Measurements from ENCODE around the gene FAM237A.

FAM237A gene

DNA sequence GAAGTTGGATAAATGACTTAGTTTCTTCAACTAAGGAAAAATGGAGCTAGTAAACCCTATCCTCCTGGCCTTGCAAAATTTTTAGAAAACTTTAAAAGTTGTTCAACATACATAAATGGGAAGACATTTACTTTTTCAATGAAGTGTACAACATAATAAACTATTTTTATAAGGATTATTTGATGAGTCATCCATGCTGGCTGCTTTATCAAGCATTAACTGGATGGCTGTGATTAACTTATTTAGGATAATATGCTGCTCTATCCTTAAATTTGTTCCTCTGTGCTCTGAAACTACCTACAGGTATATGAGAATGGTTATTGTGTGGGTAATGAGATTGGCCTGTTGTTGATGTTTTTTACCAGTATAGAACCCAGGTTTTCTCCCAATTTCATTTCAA, 54.6 kb downstream of the FAM237A start:
- no peak overlapping the region for H4K91ac ChIP-seq (ENCODE audit: low read depth, low read length)
- H2BK120ac ChIP-seq (ENCODE audit: insufficient read depth, low read length, poor library complexity) = no peak overlapping the region
- H2BK12ac ChIP-seq (ENCODE audit: low read length) = no peak overlapping the region
- H3K18ac ChIP-seq (ENCODE audit: low read length) = no peak overlapping the region
- no peak overlapping the region for H3K9ac ChIP-seq (ENCODE audit: low read length)
- no peaks in the 10 kb centered on the region for H3K27me3 ChIP-seq (ENCODE audit: insufficient read depth, low read length)
- no peaks in the 10 kb centered on the region for H3K9me3 ChIP-seq (ENCODE audit: insufficient read depth, low read depth, low read length)
- no peak overlapping the region for H4K8ac ChIP-seq (ENCODE audit: low read depth, low read length)
- no peak for DNase-seq
- no peak overlapping the region for H2AK5ac ChIP-seq (ENCODE audit: low read length)
- no peak overlapping the region for H3K14ac ChIP-seq (ENCODE audit: low read length)
- H3K4ac ChIP-seq (ENCODE audit: low read depth, low read length) = no peak overlapping the region
- no peaks in the 10 kb centered on the region for H3K79me1 ChIP-seq (ENCODE audit: low read length)
- no peak overlapping the region for H3K4me2 ChIP-seq (ENCODE audit: low read length)
- H3K23ac ChIP-seq (ENCODE audit: low read length) = no peak overlapping the region
- no peak overlapping the region for H2BK5ac ChIP-seq (ENCODE audit: low read depth, low read length, poor library complexity)
- H3K36me3 ChIP-seq (ENCODE audit: control insufficient read depth in 1 of 2, insufficient read depth in 2 of 2, low read length in 2 of 2) = no peaks in the 10 kb centered on the region
- H3K4me1 ChIP-seq (ENCODE audit: control insufficient read depth in 1 of 2, insufficient read depth in 2 of 2, low read length in 2 of 2) = no peaks in the 10 kb centered on the region
- H4K12ac ChIP-seq (ENCODE audit: low read depth, low read length) = no peak overlapping the region
- H3K27ac ChIP-seq (ENCODE audit: low read depth, low read length) = no peak overlapping the region
- no peaks in the 10 kb centered on the region for H3K79me2 ChIP-seq (ENCODE audit: control insufficient read depth, insufficient read depth, low read length, poor library complexity)
- no peak overlapping the region for H3K4me3 ChIP-seq (ENCODE audit: low read depth, low read length)
- no peak overlapping the region for H2AFZ ChIP-seq (ENCODE audit: insufficient read depth, low read length, poor library complexity)

- H3K4ac ChIP-seq (ENCODE audit: low read depth, low read length) = no peak overlapping the region
- H2BK5ac ChIP-seq (ENCODE audit: low read depth, low read length, poor library complexity) = no peak overlapping the region
- no peak overlapping the region for H3K9ac ChIP-seq (ENCODE audit: low read length)
- no peak overlapping the region for H4K12ac ChIP-seq (ENCODE audit: low read depth, low read length)
- no peaks in the 10 kb centered on the region for H3K4me1 ChIP-seq (ENCODE audit: control insufficient read depth in 1 of 2, insufficient read depth in 2 of 2, low read length in 2 of 2)
- no peak overlapping the region for H3K23ac ChIP-seq (ENCODE audit: low read length)
- DNase-seq = no peak
- H3K27me3 ChIP-seq (ENCODE audit: insufficient read depth, low read length) = no peaks in the 10 kb centered on the region
- H4K91ac ChIP-seq (ENCODE audit: low read depth, low read length) = no peak overlapping the region
- H3K27ac ChIP-seq (ENCODE audit: low read depth, low read length) = no peak overlapping the region
- H3K36me3 ChIP-seq (ENCODE audit: control insufficient read depth in 1 of 2, insufficient read depth in 2 of 2, low read length in 2 of 2) = no peaks in the 10 kb centered on the region
- H3K79me1 ChIP-seq (ENCODE audit: low read length) = no peaks in the 10 kb centered on the region
- no peak overlapping the region for H3K18ac ChIP-seq (ENCODE audit: low read length)
- no CpG with 5 or more reads among the region's 3 CpGs for whole genome bisulfite sequencing (ENCODE audit: extremely low coverage, insufficient coverage, insufficient read length)
- H2BK12ac ChIP-seq (ENCODE audit: low read length) = no peak overlapping the region
- H2AFZ ChIP-seq (ENCODE audit: insufficient read depth, low read length, poor library complexity) = no peak overlapping the region
- no peak overlapping the region for H3K4me2 ChIP-seq (ENCODE audit: low read length)
- H2AK5ac ChIP-seq (ENCODE audit: low read length) = no peak overlapping the region
- no peak overlapping the region for H3K4me3 ChIP-seq (ENCODE audit: low read depth, low read length)
- H3K79me2 ChIP-seq (ENCODE audit: control insufficient read depth, insufficient read depth, low read length, poor library complexity) = no peaks in the 10 kb centered on the region
- no peak overlapping the region for H2BK120ac ChIP-seq (ENCODE audit: insufficient read depth, low read length, poor library complexity)
- H4K8ac ChIP-seq (ENCODE audit: low read depth, low read length) = no peak overlapping the region
- H3K14ac ChIP-seq (ENCODE audit: low read length) = no peak overlapping the region
- no peaks in the 10 kb centered on the region for H3K9me3 ChIP-seq (ENCODE audit: insufficient read depth, low read depth, low read length)
Measured at GRCh38 chr2:206698811-206699210, 56.5 kb downstream of the FAM237A start.
